Measurements from ENCODE around the gene BICD1.
A peak's percentile ranks its signal among the peaks of the same experiment; 100 is the strongest.

The BICD1 gene

GRCh38 chr12:32240831-32241230 lies 134.2 kb downstream of the BICD1 start:
- no peak for DNase-seq (ENCODE audit: low read depth in 2 of 3, low spot score in 1 of 3)

- no peak for DNase-seq (ENCODE audit: low read depth in 2 of 3, low spot score in 1 of 3)
Measured at GRCh38 chr12:32242641-32243040, 136.0 kb downstream of the BICD1 start.

GRCh38 chr12:32248441-32249140 lies 141.9 kb downstream of the BICD1 start:
- no peak for DNase-seq (ENCODE audit: low read depth in 2 of 3, low spot score in 1 of 3)

- no peak for DNase-seq (ENCODE audit: low read depth in 2 of 3, low spot score in 1 of 3)
Measured at GRCh38 chr12:32249777-32250176, 143.1 kb downstream of the BICD1 start.

GRCh38 chr12:32252199-32253073 lies 145.8 kb downstream of the BICD1 start:
- DNase-seq (ENCODE audit: low read depth in 2 of 3, low spot score in 1 of 3), result no peak

GRCh38 chr12:32253154-32253790 lies 146.6 kb downstream of the BICD1 start:
- DNase-seq (ENCODE audit: low read depth in 2 of 3, low spot score in 1 of 3), result no peak

- no peak for DNase-seq (ENCODE audit: low read depth in 2 of 3, low spot score in 1 of 3)
Measured at GRCh38 chr12:32254260-32254956, 147.8 kb downstream of the BICD1 start.

- DNase-seq (ENCODE audit: low read depth in 2 of 3, low spot score in 1 of 3), result no peak
Measured at GRCh38 chr12:32255588-32255987, 148.9 kb downstream of the BICD1 start.

GRCh38 chr12:32257695-32258496 lies 151.2 kb downstream of the BICD1 start:
- DNase-seq (ENCODE audit: low read depth in 2 of 3, low spot score in 1 of 3), result no peak

- no peak for DNase-seq (ENCODE audit: low read depth in 2 of 3, low spot score in 1 of 3)
Measured at GRCh38 chr12:32260696-32261095, 154.0 kb downstream of the BICD1 start.

GRCh38 chr12:32261638-32262037 lies 155.0 kb downstream of the BICD1 start:
- no peak for DNase-seq (ENCODE audit: low read depth in 2 of 3, low spot score in 1 of 3)

GRCh38 chr12:32264961-32265360 lies 158.3 kb downstream of the BICD1 start:
- DNase-seq (ENCODE audit: low read depth in 2 of 3, low spot score in 1 of 3), result no peak

GRCh38 chr12:32265456-32265855 lies 158.8 kb downstream of the BICD1 start:
- no peak for DNase-seq (ENCODE audit: low read depth in 2 of 3, low spot score in 1 of 3)

GRCh38 chr12:32265951-32266350 lies 159.3 kb downstream of the BICD1 start:
- DNase-seq (ENCODE audit: low read depth in 2 of 3, low spot score in 1 of 3), result no peak

- no peak for DNase-seq (ENCODE audit: low read depth in 2 of 3, low spot score in 1 of 3)
Measured at GRCh38 chr12:32266756-32267155, 160.1 kb downstream of the BICD1 start.

- DNase-seq (ENCODE audit: low read depth in 2 of 3, low spot score in 1 of 3), result no peak
Measured at GRCh38 chr12:32270818-32271710, 164.4 kb downstream of the BICD1 start.

GRCh38 chr12:32272465-32272864 lies 165.8 kb downstream of the BICD1 start:
- DNase-seq (ENCODE audit: low read depth in 2 of 3, low spot score in 1 of 3), result no peak

GRCh38 chr12:32273063-32273522 lies 166.4 kb downstream of the BICD1 start:
- DNase-seq (ENCODE audit: low read depth in 2 of 3, low spot score in 1 of 3), result no peak

- peak in 1 of 3 donors; percentile 14 for DNase-seq (ENCODE audit: low read depth in 2 of 3, low spot score in 1 of 3)
Measured at GRCh38 chr12:32273712-32274111, 167.1 kb downstream of the BICD1 start.

Data from stimulated activated CD4-positive, alpha-beta T cell treated with anti-CD3 and anti-CD28 coated beads, Interleukin-12 subunit alpha, Interleukin-12 subunit beta, amount 100 ng/mL, for 48 hours (primary cell).